B cell (primary cell): ENCODE data around the gene CDR2L. TPM values are rescaled to one million over a fixed set of nuclear protein-coding genes. Genes with fewer than 3 reads are reported as not detected.
A peak's percentile ranks its signal among the peaks of the same experiment; 100 is the strongest.

ENCODE experiments used
- ATAC-seq: fragments of 200-7000 bp; cut with Tn5 transposase; one replicate; pipeline ENCODE4 v1.10.0; 2021; ENCODE audit warnings: low read depth, mild to moderate bottlenecking, moderate number of reproducible peaks, moderate library complexity
- CTCF ChIA-PET: fragments of 350-600 bp; sonication (Branson Sonifier 250); formaldehyde crosslinking; loops from one replicate; lab custom pipeline; 2021; ENCODE audit warnings: antibody characterized with exemption, inconsistent platforms; lab: Charles Lee
- POLR2A ChIA-PET: fragments of 350-600 bp; sonication (Branson Sonifier 250); formaldehyde crosslinking; loops from one replicate; lab custom pipeline; 2021; ENCODE audit warnings: antibody characterized with exemption; lab: Charles Lee
- DNase-seq: peaks from one replicate; pipeline ENCODE4 v3.0.0; 2013
- H2AFZ ChIP-seq: 2 replicates; pipeline ENCODE4 v1.6.1; 2012; ENCODE audit warnings: mild to moderate bottlenecking, low read depth, low read length; ENCODE audit not compliant: insufficient read depth, poor library complexity, severe bottlenecking
- H3K27ac ChIP-seq, 2 donors: 1 replicate in 1 of 2; 2 replicates in 1 of 2; pipeline ENCODE4 v1.5.1; 2012 to 2013; ENCODE audit warnings: low read length in 2 of 2, mild to moderate bottlenecking in 2 of 2, moderate library complexity in 1 of 2
- H3K27me3 ChIP-seq, 4 experiments: fragments of 200-600 bp in 1 of 4; sonication (generic) in 1 of 4; replicated peaks in 1 of 4; 1 replicate in 2 of 4; 2 replicates in 2 of 4; pipeline versions ENCODE4 v1.6.1 to v1.7.0; 2013 to 2016; ENCODE audit warnings: low read length in 3 of 4, mild to moderate bottlenecking in 2 of 4, mixed read lengths in 1 of 4, moderate library complexity in 1 of 4; ENCODE audit not compliant: insufficient read depth in 4 of 4, control insufficient read depth in 3 of 4; ENCODE audit errors: control extremely low read depth in 1 of 4
- H3K36me3 ChIP-seq, 2 experiments: replicated peaks in 1 of 2; 1 replicate in 1 of 2; 2 replicates in 1 of 2; pipeline versions ENCODE4 v1.6.1 to v1.7.1; 2013; ENCODE audit warnings: low read length in 1 of 2; ENCODE audit not compliant: insufficient read depth in 2 of 2, control insufficient read depth in 1 of 2; ENCODE audit errors: control extremely low read depth in 1 of 2, extremely low read depth in 1 of 2
- H3K4me1 ChIP-seq, 2 donors: fragments of 200-600 bp in 1 of 2; sonication (generic) in 1 of 2; 1 replicate in 1 of 2; 2 replicates in 1 of 2; pipeline versions ENCODE4 v1.5.1 to v1.6.1; 2013 to 2017; ENCODE audit warnings: low read length in 2 of 2; ENCODE audit not compliant: control insufficient read depth in 2 of 2, insufficient read depth in 2 of 2
- H3K4me2 ChIP-seq: replicated peaks from 2 replicates; pipeline ENCODE3; 2012; ENCODE audit warnings: mild to moderate bottlenecking, low read depth, low read length; ENCODE audit not compliant: poor library complexity, severe bottlenecking
- H3K4me3 ChIP-seq, 5 experiments: fragments of 200-600 bp in 1 of 5; sonication (generic) in 1 of 5; 1 replicate in 3 of 5; 2 replicates in 2 of 5; pipeline versions ENCODE4 v1.5.1 to v1.7.0; 2011 to 2016; ENCODE audit warnings: low read length in 4 of 5, mild to moderate bottlenecking in 4 of 5, low read depth in 2 of 5, control low read depth in 1 of 5, moderate library complexity in 1 of 5; ENCODE audit not compliant: insufficient read depth in 1 of 5; ENCODE audit errors: control extremely low read depth in 1 of 5, extremely low read depth in 1 of 5
- H3K79me2 ChIP-seq: fragments of 200-600 bp; sonication (generic); one replicate; pipeline ENCODE4 v1.6.0; 2016; ENCODE audit warnings: low read length; ENCODE audit not compliant: control insufficient read depth, insufficient read depth
- H3K9ac ChIP-seq: fragments of 200-600 bp; sonication (generic); 2 replicates; pipeline ENCODE4 v1.6.1; 2017; ENCODE audit warnings: mild to moderate bottlenecking, low read length, moderate library complexity
- H3K9me3 ChIP-seq, 3 donors: one replicate each; pipeline versions ENCODE4 v1.6.1 to v1.7.1; 2013; ENCODE audit warnings: low read length in 2 of 3; ENCODE audit not compliant: control insufficient read depth in 2 of 3, insufficient read depth in 1 of 3; ENCODE audit errors: control extremely low read depth in 1 of 3
- H4K20me1 ChIP-seq: 2 replicates; pipeline ENCODE4 v1.6.0; 2012; ENCODE audit warnings: mild to moderate bottlenecking, low read length; ENCODE audit not compliant: insufficient read depth, control insufficient read depth, poor library complexity, severe bottlenecking
- H3K27ac Mint-ChIP-seq: one replicate; pipeline ENCODE4 v1.8.0; 2021; ENCODE audit warnings: mixed read lengths
- H3K27me3 Mint-ChIP-seq: one replicate; pipeline ENCODE4 v1.8.0; 2021; ENCODE audit warnings: mixed read lengths
- H3K4me1 Mint-ChIP-seq: one replicate; pipeline ENCODE4 v1.8.0; 2021; ENCODE audit warnings: mixed read lengths
- H3K4me3 Mint-ChIP-seq: one replicate; pipeline ENCODE4 v1.8.0; 2021; ENCODE audit warnings: mixed read lengths
- H3K9me3 Mint-ChIP-seq: one replicate; pipeline ENCODE4 v1.8.0; 2022; ENCODE audit warnings: mixed read lengths; ENCODE audit not compliant: insufficient read depth
- CTCF ChIP-seq: fragments of 200-600 bp; IDR thresholded peaks from one replicate; pipeline ENCODE4 v1.8.0; 2022; ENCODE audit warnings: antibody characterized with exemption, mild to moderate bottlenecking
- EZH2 ChIP-seq: IDR thresholded peaks from 2 replicates; pipeline ENCODE4 v1.6.1; 2012; ENCODE audit warnings: borderline replicate concordance, low read depth, mild to moderate bottlenecking, moderate library complexity, low read length; ENCODE audit not compliant: insufficient read depth, poor library complexity, severe bottlenecking
- WGBS: methylation state at CpG from one replicate; pipeline ENCODE4 v1.1.5; 2013; ENCODE audit warnings: missing lambda C conversion rate; ENCODE audit not compliant: insufficient coverage; 5-methylcytosine and 5-hydroxymethylcytosine counted together
- intact Hi-C: fragments of 100-400 bp; cut with micrococcal nuclease; formaldehyde crosslinking; loops from one replicate; pipeline ENCODE4 v1.10.0; 2022
- polyA plus RNA-seq: library from polyadenylated mRNA; depleted of rRNA; stranded (reverse); fragments of >200 nt; gene quantifications from 2 replicates; pipeline ENCODE4 v1.2.3, GENCODE V29; 2012
- total RNA-seq, 2 donors: library from RNA; stranded (reverse); fragments of 120-200 nt in 1 of 2; gene quantifications; 1 replicate in 1 of 2; 2 replicates in 1 of 2; pipeline versions ENCODE4 v1.2.3 to v1.2.4, GENCODE V29; 2013 to 2022

Gene CDR2L
- total and polyA plus RNA-seq, 2 donors (not counting 1 experiment from before 2014, with no cell fraction given) = 0.03 TPM; not detected in 1

DNA sequence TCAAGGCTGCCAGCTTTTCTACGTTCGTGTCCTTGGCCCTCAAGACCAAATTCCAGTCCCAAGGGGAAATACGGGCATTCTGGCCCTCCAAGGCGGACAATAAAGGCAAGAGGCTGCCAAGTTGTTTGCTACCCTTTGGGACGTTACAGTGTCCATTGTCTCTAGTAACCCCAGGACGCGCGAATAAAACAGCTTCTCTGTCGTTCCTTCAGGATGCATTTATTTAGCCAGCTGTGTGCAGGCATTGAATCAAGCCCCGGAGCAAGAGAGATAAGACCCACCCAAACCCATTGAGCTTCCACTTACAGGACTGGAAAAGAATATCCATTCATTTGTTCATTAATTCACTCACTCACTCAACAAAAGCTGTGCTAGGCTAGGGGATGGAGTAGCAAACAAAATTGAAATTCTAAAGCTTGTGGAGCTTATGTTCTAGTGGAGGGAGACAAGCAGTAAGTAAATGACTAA lies 25.7 kb downstream of the CDR2L start:
- Histone ChIP-seq H3K79me2 (peaks cover 31% of the 10 kb centered on the region), H3K4me3 (peak overlapping the region; percentile 46 to 86 (median 76)), H3K36me3 (peaks cover 0 to 9% of the 10 kb centered on the region in 2 experiments), H2AFZ (peak overlapping the region; percentile 91), H3K27ac (peak overlapping the region; percentile 30 to 79), H3K4me2 (peak overlapping the region; percentile 81), H3K9me3 (no peaks in the 10 kb centered on the region), H3K9ac (peak overlapping the region; percentile 80), H3K27me3 (peaks cover 0 to 4% (median 0%) of the 10 kb centered on the region in 4 experiments), H3K4me1 (peaks cover 15 to 16% of the 10 kb centered on the region in 2 donors), H4K20me1 (no peaks in the 10 kb centered on the region)
- Mint-ChIP-seq H3K4me3 (peak overlapping the region; percentile 97), H3K27me3 (no peaks in the 10 kb centered on the region), H3K27ac (peak overlapping the region; percentile 92), H3K4me1 (peaks cover 22% of the 10 kb centered on the region), H3K9me3 (no peaks in the 10 kb centered on the region)
- WGBS = under 1% methylated on average over 10 of the region's 10 CpGs
- intact Hi-C loops = no loop called here
- TF ChIP-seq EZH2 (no peak), CTCF (no peak)
- ATAC-seq = no peak
- ChIA-PET POLR2A (interaction anchor here (0.8 to 1.9 kb wide), 10 partner anchors 19 to 842 kb away, joined by 3 to 6 read pairs (median 4); partner anchors contain the start of genes ARMC7, ATP5PD, HID1 and KCTD2), CTCF (interaction anchor here (1.2 to 3.2 kb wide), 14 partner anchors 14 to 740 kb away, joined by 3 to 56 read pairs (median 6); partner anchors contain the start of genes CDR2L and HID1)
- DNase-seq = no peak

GRCh38 chr17:75019146-75019545 lies 31.7 kb downstream of the CDR2L start:
- peaks cover 2% of the 10 kb centered on the region for H3K4me1 Mint-ChIP-seq
- Histone ChIP-seq H4K20me1 (no peaks in the 10 kb centered on the region), H3K36me3 (peaks cover 7 to 40% of the 10 kb centered on the region in 2 experiments), H3K27me3 (no peaks in the 10 kb centered on the region), H2AFZ (no peak overlapping the region), H3K4me2 (no peak overlapping the region), H3K9ac (no peak overlapping the region), H3K79me2 (peaks cover 18% of the 10 kb centered on the region), H3K4me1 (no peaks in the 10 kb centered on the region), H3K27ac (no peak overlapping the region), H3K9me3 (no peaks in the 10 kb centered on the region), H3K4me3 (no peak overlapping the region)
- no peaks in the 10 kb centered on the region for H3K27me3 Mint-ChIP-seq
- H3K9me3 Mint-ChIP-seq = no peaks in the 10 kb centered on the region
- no peak for TF ChIP-seq CTCF
- TF ChIP-seq EZH2 = no peak
- ChIA-PET CTCF (interaction anchor here (0.7 to 1.2 kb wide), 2 partner anchors 57 to 93 kb away, joined by 3 read pairs; no protein-coding TSS in a partner anchor), POLR2A (interaction anchor here (0.7 kb wide), 1 partner anchor 10 kb away, joined by 4 read pairs; no protein-coding TSS in a partner anchor)
- no peak overlapping the region for H3K4me3 Mint-ChIP-seq
- WGBS = 90% methylated on average over 3 of the region's 5 CpGs
- DNase-seq (no peak), ATAC-seq (no peak)
- intact Hi-C loops = no loop called here
- no peak overlapping the region for H3K27ac Mint-ChIP-seq
